Measurements from ENCODE around the gene CCDC14. TPM values are rescaled to one million over a fixed set of nuclear protein-coding genes. Genes with fewer than 3 reads are reported as not detected.

CCDC14 gene
- total RNA-seq, 1 experiment from 2014 or later = 23.8 TPM

GRCh38 chr3:123914829-123915228, 46.2 kb downstream of the CCDC14 start:
- CTCF ChIA-PET = interaction anchor here (0.8 to 2.1 kb wide), 3 partner anchors 65 to 263 kb away, joined by 4 to 5 read pairs (median 5); no protein-coding TSS in a partner anchor
- TF ChIP-seq CTCF (IDR thresholded peaks at IDR 0.05; ENCODE audit: unreplicated experiment) = no peak
- Mint-ChIP-seq H3K27me3 (ENCODE audit: insufficient read depth, unreplicated experiment) (no peaks in the 10 kb centered on the region), H3K4me1 (ENCODE audit: insufficient read depth, unreplicated experiment) (no peaks in the 10 kb centered on the region), H3K36me3 (ENCODE audit: insufficient read depth, unreplicated experiment) (peaks cover 1% of the 10 kb centered on the region), H3K4me3 (ENCODE audit: unreplicated experiment) (no peak overlapping the region), H3K27ac (ENCODE audit: low read depth, unreplicated experiment) (no peak overlapping the region), H3K9me3 (ENCODE audit: unreplicated experiment) (peaks cover 2% of the 10 kb centered on the region)
- BruUV-seq (replicated peaks) = TSS peak; percentile 14
- intact Hi-C loops (cut with micrococcal nuclease) = no loop called here
- POLR2A ChIA-PET = interaction anchor here (0.9 kb wide), 1 partner anchor 11 kb away, joined by 3 read pairs; no protein-coding TSS in a partner anchor
- DNase-seq (ENCODE audit: unreplicated experiment) = no peak

- no peaks in the 10 kb centered on the region for H3K4me1 Mint-ChIP-seq (ENCODE audit: insufficient read depth, unreplicated experiment)
- H3K4me3 Mint-ChIP-seq (ENCODE audit: unreplicated experiment) = no peak overlapping the region
- no peak for DNase-seq (ENCODE audit: unreplicated experiment)
These were observed 51.2 kb downstream of the CCDC14 start for GRCh38 chr3:123909785-123910184.

GRCh38 chr3:123907720-123908119, 53.3 kb downstream of the CCDC14 start:
- no TSS peak for BruUV-seq (replicated peaks)
- POLR2A ChIA-PET = no interaction called here
- no peak overlapping the region for H3K27ac Mint-ChIP-seq (ENCODE audit: low read depth, unreplicated experiment)
- H3K4me1 Mint-ChIP-seq (ENCODE audit: insufficient read depth, unreplicated experiment) = no peaks in the 10 kb centered on the region
- CTCF ChIA-PET = interaction anchor here (0.6 to 1.4 kb wide), 6 partner anchors 15 to 318 kb away, joined by 3 to 7 read pairs (median 3); no protein-coding TSS in a partner anchor
- H3K4me3 Mint-ChIP-seq (ENCODE audit: unreplicated experiment) = no peak overlapping the region
- H3K27me3 Mint-ChIP-seq (ENCODE audit: insufficient read depth, unreplicated experiment) = no peaks in the 10 kb centered on the region
- intact Hi-C loops (cut with micrococcal nuclease) = no loop called here
- no peaks in the 10 kb centered on the region for H3K36me3 Mint-ChIP-seq (ENCODE audit: insufficient read depth, unreplicated experiment)
- no peak for DNase-seq (ENCODE audit: unreplicated experiment)
- TF ChIP-seq CTCF (IDR thresholded peaks at IDR 0.05; ENCODE audit: unreplicated experiment) = no peak
- H3K9me3 Mint-ChIP-seq (ENCODE audit: unreplicated experiment) = no peaks in the 10 kb centered on the region

More at GRCh38 chr3:123909785-123910184, 51.2 kb downstream of the CCDC14 start:
- intact Hi-C loops (cut with micrococcal nuclease) = no loop called here
- Mint-ChIP-seq H3K27ac (ENCODE audit: low read depth, unreplicated experiment) (no peak overlapping the region), H3K9me3 (ENCODE audit: unreplicated experiment) (no peaks in the 10 kb centered on the region), H3K27me3 (ENCODE audit: insufficient read depth, unreplicated experiment) (no peaks in the 10 kb centered on the region), H3K36me3 (ENCODE audit: insufficient read depth, unreplicated experiment) (no peaks in the 10 kb centered on the region)
- CTCF ChIA-PET = interaction anchor here (0.9 kb wide), 1 partner anchor 20 kb away, joined by 3 read pairs; no protein-coding TSS in a partner anchor
- TF ChIP-seq CTCF (IDR thresholded peaks at IDR 0.05; ENCODE audit: unreplicated experiment) = no peak
- no TSS peak for BruUV-seq (replicated peaks)
- POLR2A ChIA-PET = no interaction called here

- DNase-seq (ENCODE audit: unreplicated experiment) = peak; percentile 22
These were observed 61.6 kb downstream of the CCDC14 start for GRCh38 chr3:123899300-123899865.

More at GRCh38 chr3:123899300-123899865, 61.6 kb downstream of the CCDC14 start:
- H3K27ac Mint-ChIP-seq (ENCODE audit: low read depth, unreplicated experiment) = no peak overlapping the region
- no peaks in the 10 kb centered on the region for H3K27me3 Mint-ChIP-seq (ENCODE audit: insufficient read depth, unreplicated experiment)
- H3K4me1 Mint-ChIP-seq (ENCODE audit: insufficient read depth, unreplicated experiment) = no peaks in the 10 kb centered on the region
- no peaks in the 10 kb centered on the region for H3K9me3 Mint-ChIP-seq (ENCODE audit: unreplicated experiment)
- ChIA-PET CTCF (interaction anchor here (0.6 to 1.7 kb wide), 3 partner anchors 16 to 148 kb away, joined by 3 to 6 read pairs (median 4); partner anchors contain the start of gene MYLK), POLR2A (interaction anchor here (0.7 to 1.0 kb wide), 2 partner anchors 12 to 176 kb away, joined by 3 read pairs; no protein-coding TSS in a partner anchor)
- intact Hi-C loops (cut with micrococcal nuclease) = no loop called here
- TF ChIP-seq CTCF (IDR thresholded peaks at IDR 0.05; ENCODE audit: unreplicated experiment) = no peak
- H3K4me3 Mint-ChIP-seq (ENCODE audit: unreplicated experiment) = no peak overlapping the region
- no TSS peak for BruUV-seq (replicated peaks)
- H3K36me3 Mint-ChIP-seq (ENCODE audit: insufficient read depth, unreplicated experiment) = no peaks in the 10 kb centered on the region
